Ovary (tissue), 3 donors: ENCODE results near the gene TBX2.

Experiments
- CTCF ChIP-seq, 3 donors: fragments of 450-650 bp in 2 of 3; fragments of 200-600 bp in 1 of 3; IDR thresholded peaks; one replicate each; pipeline versions ENCODE4 v1.5.1 to v1.8.0; 2016 to 2022; ENCODE audit warnings: antibody characterized with exemption in 3 of 3, mild to moderate bottlenecking in 1 of 3
- EP300 ChIP-seq: sonication (generic); formaldehyde crosslinking; IDR thresholded peaks from one replicate; pipeline ENCODE4 v1.6.1; 2017; ENCODE audit warnings: antibody characterized with exemption
- POLR2A ChIP-seq: fragments of 450-650 bp; IDR thresholded peaks from one replicate; pipeline ENCODE4 v1.6.1; 2017; ENCODE audit warnings: antibody characterized with exemption, mild to moderate bottlenecking, moderate library complexity
- donor health status: DM: no; HTN: no; CAD: no.

DNA sequence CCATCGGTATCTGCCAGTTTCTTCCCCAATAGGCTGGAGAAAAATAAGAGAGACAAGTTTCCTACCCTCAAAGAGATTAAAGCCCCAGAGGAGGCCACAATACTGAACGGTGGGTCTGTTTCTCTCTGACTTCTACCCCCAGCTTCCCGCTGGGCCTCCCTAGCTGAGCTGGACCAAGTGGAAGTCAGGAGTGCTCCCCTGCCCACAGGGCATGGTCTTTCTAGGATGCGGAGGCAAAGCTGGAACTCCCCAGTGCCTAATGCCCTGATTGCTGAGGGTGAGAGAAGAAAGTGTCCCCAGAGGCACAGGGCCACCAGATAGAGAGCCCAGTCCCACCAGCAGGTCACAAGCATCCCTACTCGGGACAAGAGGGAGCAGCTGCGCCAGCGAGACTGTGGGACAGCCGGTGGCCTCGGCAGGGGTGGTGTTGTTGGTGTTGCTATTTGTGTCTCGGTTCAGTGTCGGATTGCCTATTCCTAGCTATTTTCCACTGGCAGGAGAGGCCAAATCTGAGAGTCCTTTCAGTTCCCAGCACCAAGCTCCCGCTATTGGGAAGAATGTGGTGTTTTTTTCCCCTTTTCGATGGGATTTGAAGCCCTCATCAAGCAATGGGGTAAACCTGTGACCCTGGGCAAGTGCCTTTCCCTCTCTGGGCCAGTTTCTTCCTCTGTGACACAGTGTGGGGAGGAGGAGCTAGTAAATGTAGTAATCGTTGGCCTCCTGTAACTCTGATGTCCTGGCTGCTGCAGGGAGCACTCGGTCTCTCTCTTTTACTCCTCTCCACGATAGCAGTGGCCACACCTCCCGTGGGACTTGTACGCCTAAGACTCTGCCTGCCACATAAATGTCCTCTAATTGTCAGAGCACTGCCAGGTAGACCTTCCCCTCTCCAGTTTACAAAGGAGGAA is 22.5 kb upstream of the TBX2 start:
- TF ChIP-seq CTCF (IDR thresholded peaks at IDR 0.05): no peak
- TF ChIP-seq POLR2A: no peak
- no peak for TF ChIP-seq EP300
